RWPE1 (cell line): Measurements from ENCODE around the gene SPATS2.

ENCODE experiments used
- CTCF ChIA-PET: fragments of 350-600 bp; sonication (Branson Sonifier 250); formaldehyde crosslinking; extraction: SDS; loops from one replicate; lab custom pipeline; 2021; lab: Yijun Ruan, JAX
- POLR2A ChIA-PET: fragments of 400-600 bp; formaldehyde crosslinking; extraction: SDS; loops from one replicate; lab custom pipeline; 2020; ENCODE audit warnings: antibody characterized with exemption; ENCODE audit not compliant: low non-redundant PET; lab: Yijun Ruan, JAX
- DNase-seq: peaks from one replicate; pipeline ENCODE4 v3.0.0; 2012; ENCODE audit warnings: low spot score
- H3K27ac ChIP-seq: fragments of 450-650 bp; 2 replicates; pipeline ENCODE4 v1.5.1; 2017
- TF ChIP-seq, protein P1 (sequence below): fragments of 450-650 bp; conservative IDR thresholded peaks from 2 replicates; pipeline ENCODE4 v1.5.1; 2017; ENCODE audit warnings: low read depth, mild to moderate bottlenecking

Gene SPATS2

GRCh38 chr12:49389387-49389703 lies 22.1 kb downstream of the SPATS2 start:
- TF ChIP-seq, protein P1, sequence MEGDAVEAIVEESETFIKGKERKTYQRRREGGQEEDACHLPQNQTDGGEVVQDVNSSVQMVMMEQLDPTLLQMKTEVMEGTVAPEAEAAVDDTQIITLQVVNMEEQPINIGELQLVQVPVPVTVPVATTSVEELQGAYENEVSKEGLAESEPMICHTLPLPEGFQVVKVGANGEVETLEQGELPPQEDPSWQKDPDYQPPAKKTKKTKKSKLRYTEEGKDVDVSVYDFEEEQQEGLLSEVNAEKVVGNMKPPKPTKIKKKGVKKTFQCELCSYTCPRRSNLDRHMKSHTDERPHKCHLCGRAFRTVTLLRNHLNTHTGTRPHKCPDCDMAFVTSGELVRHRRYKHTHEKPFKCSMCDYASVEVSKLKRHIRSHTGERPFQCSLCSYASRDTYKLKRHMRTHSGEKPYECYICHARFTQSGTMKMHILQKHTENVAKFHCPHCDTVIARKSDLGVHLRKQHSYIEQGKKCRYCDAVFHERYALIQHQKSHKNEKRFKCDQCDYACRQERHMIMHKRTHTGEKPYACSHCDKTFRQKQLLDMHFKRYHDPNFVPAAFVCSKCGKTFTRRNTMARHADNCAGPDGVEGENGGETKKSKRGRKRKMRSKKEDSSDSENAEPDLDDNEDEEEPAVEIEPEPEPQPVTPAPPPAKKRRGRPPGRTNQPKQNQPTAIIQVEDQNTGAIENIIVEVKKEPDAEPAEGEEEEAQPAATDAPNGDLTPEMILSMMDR = no peak
- no peak overlapping the region for H3K27ac ChIP-seq
- POLR2A ChIA-PET = no interaction called here
- DNase-seq = no peak
- CTCF ChIA-PET = no interaction called here

GRCh38 chr12:49397000-49397399 lies 29.7 kb downstream of the SPATS2 start:
- TF ChIP-seq, protein P1 = no peak
- H3K27ac ChIP-seq = no peak overlapping the region
- ChIA-PET CTCF (interaction anchor here (0.6 kb wide), 1 partner anchor 569 kb away, joined by 3 read pairs; no protein-coding TSS in a partner anchor), POLR2A (no interaction called here)
- no peak for DNase-seq

DNA sequence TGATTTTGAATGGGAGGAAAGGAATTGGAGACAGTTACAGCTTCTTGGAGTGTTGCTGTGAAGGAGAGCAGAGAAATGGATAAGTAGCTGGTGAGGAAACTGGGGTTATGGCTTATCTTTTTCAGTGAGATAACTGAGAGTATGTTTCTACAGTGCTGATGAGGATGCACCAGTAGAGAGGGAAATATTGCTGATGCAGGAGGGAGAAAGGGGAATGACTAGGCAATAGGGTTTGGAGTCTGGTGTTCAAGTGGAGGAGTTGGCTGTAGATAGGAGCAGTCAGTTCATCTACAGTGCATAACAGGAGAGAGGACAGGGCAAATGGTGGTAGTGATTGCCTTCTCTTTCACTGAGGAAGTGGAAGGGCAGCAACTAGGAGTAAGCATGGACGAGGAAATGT lies 33.0 kb downstream of the SPATS2 start:
- H3K27ac ChIP-seq = no peak overlapping the region
- TF ChIP-seq, protein P1 = no peak
- no peak for DNase-seq
- CTCF ChIA-PET = no interaction called here
- POLR2A ChIA-PET = no interaction called here

GRCh38 chr12:49403971-49404450 lies 36.7 kb downstream of the SPATS2 start:
- ChIA-PET POLR2A (interaction anchor here (0.6 kb wide), 1 partner anchor 35 kb away, joined by 8 read pairs; no protein-coding TSS in a partner anchor), CTCF (no interaction called here)
- TF ChIP-seq, protein P1 = no peak
- no peak for DNase-seq
- peak overlapping the region; percentile 40; the same call in 1 of the 2 replicates for H3K27ac ChIP-seq

DNA sequence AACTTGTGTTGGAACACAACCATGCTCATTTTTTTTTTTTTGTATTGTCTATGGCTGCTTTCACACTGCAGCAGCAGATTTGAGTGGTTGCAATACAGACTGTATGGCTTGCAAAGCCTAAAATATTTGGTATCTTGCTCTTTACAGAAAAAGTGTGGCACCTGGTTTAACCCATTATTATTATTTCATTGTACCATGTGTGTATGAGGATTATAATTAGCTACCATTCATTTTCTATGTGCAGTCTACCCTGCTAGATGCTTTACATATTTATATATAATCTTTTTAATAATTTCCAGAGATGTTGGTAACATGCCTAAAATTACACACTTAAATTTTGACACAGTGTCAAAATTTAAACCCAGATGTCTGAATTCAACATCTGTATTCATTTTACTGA lies 37.7 kb downstream of the SPATS2 start:
- no peak overlapping the region for H3K27ac ChIP-seq
- no peak for DNase-seq
- CTCF ChIA-PET = interaction anchor here (0.9 kb wide), 1 partner anchor 109 kb away, joined by 3 read pairs; no protein-coding TSS in a partner anchor
- TF ChIP-seq, protein P1 = no peak
- POLR2A ChIA-PET = no interaction called here

DNA sequence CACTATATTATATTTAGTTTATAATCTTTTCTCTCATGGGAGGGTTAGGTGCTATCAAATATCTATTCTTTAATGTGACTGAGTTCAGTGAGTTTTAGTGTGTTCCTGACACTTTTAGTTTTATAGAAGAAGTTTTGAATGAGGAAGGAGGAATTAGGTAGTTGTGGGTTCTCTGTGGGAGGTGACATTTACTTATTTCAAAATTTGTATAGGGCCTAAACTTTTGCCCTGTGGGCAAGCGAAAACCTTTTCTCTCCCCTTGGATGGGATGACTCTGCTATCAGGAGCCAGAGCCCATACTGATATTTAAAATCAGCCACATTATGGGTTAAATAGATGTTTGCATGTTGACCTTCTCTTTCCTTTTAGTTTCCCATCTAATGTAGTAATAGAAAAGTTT lies 43.6 kb downstream of the SPATS2 start:
- ChIA-PET POLR2A (no interaction called here), CTCF (no interaction called here)
- no peak for DNase-seq
- TF ChIP-seq, protein P1 = no peak
- no peak overlapping the region for H3K27ac ChIP-seq
